ENCODE data around the gene PPEF2.

DNA sequence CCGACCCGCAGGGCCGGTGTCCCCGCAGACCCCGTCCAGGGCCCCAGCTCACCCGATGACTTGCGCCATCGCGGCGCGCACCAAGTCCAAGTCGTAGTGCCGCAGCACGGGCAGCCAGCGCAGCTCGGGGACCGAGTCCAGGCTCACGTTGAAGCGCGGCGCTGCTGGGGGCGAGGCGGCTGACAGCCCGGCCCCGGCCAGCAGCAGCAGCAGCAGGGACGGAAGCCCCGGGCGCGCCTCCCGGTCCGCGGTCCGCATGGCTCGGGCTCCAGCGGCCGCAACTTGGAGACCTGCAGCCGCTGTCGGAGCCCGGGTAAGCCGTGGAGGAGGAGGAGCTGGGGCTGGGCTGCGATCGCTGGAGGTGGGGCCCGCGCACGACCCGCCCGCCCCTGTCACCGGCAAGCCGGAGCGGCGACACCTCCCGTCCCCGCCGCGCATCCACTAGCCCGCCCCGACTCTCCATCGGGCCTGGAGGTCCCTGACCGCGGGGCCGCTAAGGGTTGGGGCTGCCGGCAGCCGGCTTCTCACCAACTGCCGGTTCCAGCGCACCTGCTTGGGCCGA lies 38.5 kb upstream of the PPEF2 start, which contains the start of gene NAAA:
- TF ChIP-seq POLR2A (IDR thresholded peaks at IDR 0.05) (peak; percentile 58), CTCF (IDR thresholded peaks at IDR 0.05) (peak in 3 of 5 experiments; percentile 44 to 58 (median 52)), EP300 (IDR thresholded peaks at IDR 0.05; ENCODE audit: low read depth) (no peak), POLR2AphosphoS5 (IDR thresholded peaks at IDR 0.05) (peak; percentile 58 to 86 (median 68))

All from transverse colon (tissue), 4 donors.